GM12801 (cell line): ENCODE data around the gene PRDM11.

ENCODE experiments used
- TF ChIP-seq, protein P1 (sequence below): IDR thresholded peaks from one replicate; pipeline ENCODE4 v1.5.1; 2011; ENCODE audit warnings: control low read depth; ENCODE audit not compliant: insufficient read length; ENCODE audit errors: extremely low read depth

PRDM11 gene

DNA sequence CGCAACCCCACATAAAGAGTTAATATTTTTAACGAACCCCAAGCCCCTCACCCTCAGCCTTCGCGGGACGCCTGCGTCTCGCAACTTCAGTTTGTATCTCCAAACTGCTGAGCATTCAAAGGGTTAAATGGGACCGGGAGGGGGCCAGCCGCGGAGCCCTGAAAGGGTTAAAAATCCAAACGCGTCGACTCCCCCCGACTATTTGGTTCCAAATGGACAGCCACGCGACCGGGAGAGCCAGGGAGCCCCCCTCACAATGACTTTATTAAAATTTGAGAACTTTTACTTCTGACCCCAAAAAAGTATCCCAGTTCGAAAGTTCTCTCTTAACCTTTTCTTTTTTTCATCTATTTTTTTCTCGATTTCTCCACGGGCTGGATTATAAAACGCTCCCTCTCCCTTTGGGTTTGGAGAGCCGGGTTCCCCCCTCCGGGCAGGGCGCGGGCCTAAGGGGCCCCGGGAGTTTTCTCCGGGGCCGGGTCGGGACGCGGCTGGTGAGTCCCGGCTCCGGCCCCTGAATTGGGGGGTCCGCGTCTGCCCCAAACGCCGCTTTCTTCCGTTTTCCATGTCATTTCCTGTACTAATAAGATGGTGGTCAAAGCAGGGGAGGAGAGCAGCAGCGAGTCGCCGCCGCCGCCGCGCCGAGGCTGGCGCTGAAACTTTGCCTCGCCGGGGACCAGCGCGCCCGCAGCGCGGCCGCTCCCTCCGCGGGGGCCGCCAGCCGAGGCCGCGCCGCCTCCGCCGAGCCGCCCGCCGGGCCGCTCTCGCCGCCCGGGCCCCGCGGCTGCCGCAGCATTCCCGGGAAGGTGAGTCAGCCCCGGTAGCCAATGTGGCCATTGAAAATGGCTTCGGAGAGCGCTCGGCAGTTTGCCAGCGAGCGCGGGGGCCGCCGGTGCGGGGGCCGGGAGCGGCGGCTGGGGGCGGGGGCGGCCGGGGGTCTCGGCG lies at the start of gene PRDM11:
Gene PRDM11, plus strand, starts transcription at position 568 of the 945 bp plus-strand sequence. CDS start 35,128 bp downstream, outside the sequence.
- TF ChIP-seq, protein P1, sequence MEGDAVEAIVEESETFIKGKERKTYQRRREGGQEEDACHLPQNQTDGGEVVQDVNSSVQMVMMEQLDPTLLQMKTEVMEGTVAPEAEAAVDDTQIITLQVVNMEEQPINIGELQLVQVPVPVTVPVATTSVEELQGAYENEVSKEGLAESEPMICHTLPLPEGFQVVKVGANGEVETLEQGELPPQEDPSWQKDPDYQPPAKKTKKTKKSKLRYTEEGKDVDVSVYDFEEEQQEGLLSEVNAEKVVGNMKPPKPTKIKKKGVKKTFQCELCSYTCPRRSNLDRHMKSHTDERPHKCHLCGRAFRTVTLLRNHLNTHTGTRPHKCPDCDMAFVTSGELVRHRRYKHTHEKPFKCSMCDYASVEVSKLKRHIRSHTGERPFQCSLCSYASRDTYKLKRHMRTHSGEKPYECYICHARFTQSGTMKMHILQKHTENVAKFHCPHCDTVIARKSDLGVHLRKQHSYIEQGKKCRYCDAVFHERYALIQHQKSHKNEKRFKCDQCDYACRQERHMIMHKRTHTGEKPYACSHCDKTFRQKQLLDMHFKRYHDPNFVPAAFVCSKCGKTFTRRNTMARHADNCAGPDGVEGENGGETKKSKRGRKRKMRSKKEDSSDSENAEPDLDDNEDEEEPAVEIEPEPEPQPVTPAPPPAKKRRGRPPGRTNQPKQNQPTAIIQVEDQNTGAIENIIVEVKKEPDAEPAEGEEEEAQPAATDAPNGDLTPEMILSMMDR: no peak

DNA sequence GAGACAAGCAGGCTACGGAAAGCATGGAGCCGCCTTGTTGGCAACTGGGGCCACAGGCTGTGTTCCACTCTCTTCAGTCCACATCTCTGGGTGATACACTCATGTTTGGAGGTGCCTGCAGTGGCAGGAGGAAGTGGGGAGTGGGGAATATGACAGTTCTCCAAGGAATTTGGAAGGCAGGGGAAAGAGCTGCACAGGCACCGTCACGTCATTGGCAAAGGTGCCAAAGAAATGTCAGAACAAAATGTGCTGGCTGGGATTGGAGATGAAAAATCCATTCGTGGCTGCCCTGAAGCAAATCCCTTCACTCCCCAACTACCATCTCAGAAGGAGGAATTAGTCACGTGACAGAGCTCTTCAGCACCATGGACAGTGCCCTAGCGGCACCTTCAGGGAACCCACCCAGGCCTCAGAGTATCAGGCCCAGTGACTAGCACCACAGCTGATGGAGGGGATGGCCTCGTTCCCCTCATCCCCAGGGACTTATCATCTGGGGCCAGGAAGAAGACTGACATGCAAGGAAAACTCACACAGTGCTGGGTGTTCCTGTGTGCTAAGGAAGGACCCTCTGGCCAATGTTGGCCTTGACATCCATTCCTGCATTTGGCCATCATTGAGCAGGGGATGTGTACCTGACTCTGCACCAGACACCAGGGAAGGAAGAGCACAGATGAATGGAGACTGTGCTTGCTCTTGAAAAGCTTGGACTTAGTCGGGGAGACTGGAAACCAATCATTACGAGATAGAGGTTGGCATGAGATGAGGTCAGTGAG lies 48.5 kb upstream of the PRDM11 start:
- TF ChIP-seq, protein P1: no peak

DNA sequence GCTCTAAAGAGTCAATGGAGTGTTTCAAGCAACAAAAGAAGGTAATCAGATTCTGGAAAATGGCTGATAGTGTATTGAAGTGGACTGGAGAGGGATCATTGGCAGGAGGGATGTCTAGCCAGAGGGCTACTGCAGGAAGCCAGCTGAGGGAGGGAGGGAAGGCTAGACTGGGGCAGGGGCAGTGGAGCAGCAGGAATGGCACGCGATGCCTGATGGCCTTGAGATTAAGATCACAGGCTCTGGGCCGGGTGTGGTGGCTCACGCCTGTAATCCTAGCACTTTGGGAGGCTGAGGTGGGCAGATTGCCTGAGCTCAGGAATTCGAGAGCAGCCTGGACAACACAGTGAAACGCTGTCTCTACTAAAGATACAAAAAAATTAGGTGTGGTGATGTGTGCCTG lies 47.5 kb upstream of the PRDM11 start:
- TF ChIP-seq, protein P1: no peak

DNA sequence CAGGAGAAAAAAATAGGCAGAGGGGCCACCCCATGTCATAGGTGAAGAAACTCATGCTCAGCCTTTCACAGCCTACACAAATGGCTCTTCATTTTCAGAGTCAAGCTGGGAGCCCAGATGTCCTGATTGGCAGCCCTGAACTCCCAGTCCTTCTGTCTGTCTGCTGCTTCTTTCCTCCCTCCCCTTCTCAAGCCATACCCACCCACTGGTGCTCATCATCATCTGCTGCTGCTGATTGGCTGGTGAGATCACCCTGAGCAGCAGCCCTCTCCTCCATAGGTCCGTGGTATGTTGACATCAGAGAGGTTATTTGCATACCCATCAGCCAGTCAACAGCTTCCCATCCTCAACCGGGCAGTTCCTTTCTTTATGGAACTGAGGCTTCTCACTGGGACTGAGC lies 46.1 kb upstream of the PRDM11 start:
- TF ChIP-seq, protein P1: no peak

DNA sequence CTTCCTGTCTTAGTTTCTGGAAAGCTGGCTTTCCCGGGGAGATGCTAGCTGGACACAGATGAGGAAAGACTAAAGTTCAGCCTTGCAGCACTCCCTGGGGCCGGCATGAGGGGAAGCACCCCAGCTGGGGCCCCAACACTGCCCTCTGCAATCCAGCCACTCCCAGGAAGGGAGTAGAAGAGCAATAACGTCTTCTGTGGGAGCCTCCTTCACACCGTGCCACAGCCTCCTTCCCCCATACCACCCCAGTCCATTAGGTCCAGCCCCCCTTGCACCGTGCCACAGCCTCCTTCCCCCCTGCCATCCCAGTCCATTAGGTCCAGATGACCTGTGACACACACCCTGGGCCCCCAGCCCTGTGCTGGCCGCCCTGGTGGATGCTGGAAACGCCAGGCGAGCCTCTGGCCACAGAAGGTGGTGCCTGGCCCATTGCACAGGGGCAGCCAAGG lies 44.1 kb upstream of the PRDM11 start:
- TF ChIP-seq, protein P1: no peak

DNA sequence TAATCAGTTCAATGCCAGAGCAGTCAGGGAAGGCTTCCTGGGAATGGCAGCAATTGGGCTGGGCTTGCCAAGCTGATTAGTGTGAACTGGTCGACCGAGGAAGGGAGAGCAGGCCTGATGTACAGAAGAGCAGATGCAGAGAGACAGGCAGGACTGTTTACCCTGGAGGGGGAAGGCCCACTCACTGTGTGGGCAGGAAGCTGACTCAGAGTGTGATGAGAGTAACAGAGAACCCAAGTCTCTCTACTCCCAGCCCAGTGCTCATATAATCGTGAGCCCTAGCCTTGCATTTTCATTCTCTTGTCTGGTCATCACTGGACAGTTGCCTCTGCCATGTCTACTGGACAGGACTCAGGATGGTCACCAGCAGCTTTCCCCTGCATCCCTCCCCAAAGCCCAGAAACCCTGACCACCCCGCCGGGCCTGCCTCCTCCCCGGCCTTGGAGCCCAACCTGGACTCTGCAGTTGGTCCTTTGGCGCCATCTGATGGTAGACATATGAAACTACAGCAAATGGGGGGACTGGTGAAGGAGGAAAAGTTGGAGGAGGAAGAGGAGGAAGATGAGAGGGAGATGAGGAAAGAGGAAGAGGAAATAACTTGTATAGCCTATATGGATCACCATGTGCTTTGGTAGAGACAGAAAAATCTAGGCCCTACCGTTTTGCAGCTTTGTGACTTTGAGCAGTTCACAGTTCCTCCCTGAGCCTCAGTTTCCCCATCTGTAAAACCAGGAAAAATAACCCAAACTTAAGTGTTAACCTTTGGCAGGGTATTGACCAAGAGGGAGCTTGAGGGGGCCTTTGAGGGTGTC lies 43.4 kb upstream of the PRDM11 start:
- TF ChIP-seq, protein P1: no peak
